Neural progenitor cell (in vitro differentiated cells): ENCODE data around the gene MAPK7. TPM values are rescaled to one million over a fixed set of nuclear protein-coding genes. Genes with fewer than 3 reads are reported as not detected.

Experiments
- DNase-seq: peaks from one replicate; pipeline ENCODE4 v3.0.0-alpha.2; 2016; ENCODE audit warnings: low spot score
- H2AFZ ChIP-seq: fragments of 200-600 bp; sonication (generic); replicated peaks from 2 replicates; pipeline ENCODE4 v1.6.1; 2016; ENCODE audit warnings: antibody characterized with exemption
- H3F3A ChIP-seq: fragments of 200-600 bp; sonication (generic); 2 replicates; pipeline ENCODE4 v1.6.1; 2016; ENCODE audit warnings: antibody characterized with exemption, low read depth
- H3K27ac ChIP-seq: fragments of 200-600 bp; sonication (generic); 2 replicates; pipeline ENCODE4 v1.5.1; 2016; ENCODE audit warnings: mild to moderate bottlenecking
- H3K27me3 ChIP-seq: fragments of 200-600 bp; sonication (generic); 2 replicates; pipeline ENCODE4 v1.6.1; 2016; ENCODE audit warnings: mild to moderate bottlenecking, moderate library complexity
- H3K36me3 ChIP-seq: fragments of 200-600 bp; sonication (generic); 2 replicates; pipeline ENCODE4 v1.5.1; 2016
- H3K4me1 ChIP-seq: fragments of 200-600 bp; sonication (generic); 2 replicates; pipeline ENCODE4 v1.6.1; 2016; ENCODE audit warnings: mixed run types
- H3K4me2 ChIP-seq: fragments of 200-600 bp; sonication (generic); 2 replicates; pipeline ENCODE4 v1.6.1; 2016
- H3K4me3 ChIP-seq: fragments of 200-600 bp; sonication (generic); 2 replicates; pipeline ENCODE4 v1.5.1; 2016
- H3K79me2 ChIP-seq: fragments of 200-600 bp; sonication (generic); 2 replicates; pipeline ENCODE4 v1.6.1; 2016; ENCODE audit warnings: low read depth
- H3K9ac ChIP-seq: fragments of 200-600 bp; sonication (generic); 2 replicates; pipeline ENCODE4 v1.6.1; 2016
- H3K9me3 ChIP-seq: fragments of 200-600 bp; sonication (generic); 2 replicates; pipeline ENCODE4 v1.5.1; 2016; ENCODE audit warnings: low read depth
- H4K20me1 ChIP-seq: fragments of 200-600 bp; sonication (generic); 2 replicates; pipeline ENCODE4 v1.6.1; 2016; ENCODE audit warnings: low read depth
- H3K27ac Mint-ChIP-seq: 3 replicates; pipeline ENCODE4 v1.8.0; 2021; ENCODE audit warnings: mixed read lengths
- H3K27me3 Mint-ChIP-seq: 2 replicates; pipeline ENCODE4 v1.8.0; 2022; ENCODE audit warnings: low read depth, mild to moderate bottlenecking, inconsistent platforms, moderate library complexity, mixed read lengths; ENCODE audit not compliant: insufficient read depth
- H3K36me3 Mint-ChIP-seq: 3 replicates; pipeline ENCODE4 v1.8.0; 2021; ENCODE audit warnings: mixed read lengths
- H3K4me1 Mint-ChIP-seq: 3 replicates; pipeline ENCODE4 v1.8.0; 2021; ENCODE audit warnings: mixed read lengths
- H3K4me3 Mint-ChIP-seq: 3 replicates; pipeline ENCODE4 v1.8.0; 2021; ENCODE audit warnings: mild to moderate bottlenecking, moderate library complexity, mixed read lengths
- H3K9me3 Mint-ChIP-seq: 3 replicates; pipeline ENCODE4 v1.8.0; 2020; ENCODE audit warnings: mixed read lengths
- CTCF ChIP-seq: fragments of 200-600 bp; sonication (generic); IDR thresholded peaks from 2 replicates; pipeline ENCODE4 v1.5.1; 2017; ENCODE audit warnings: antibody characterized with exemption, mild to moderate bottlenecking
- EZH2 ChIP-seq: fragments of 200-600 bp; sonication (generic); IDR thresholded peaks from 2 replicates; pipeline ENCODE4 v1.6.1; 2017; ENCODE audit warnings: antibody characterized with exemption, mild to moderate bottlenecking, moderate library complexity
- EZH2phosphoT487 ChIP-seq: fragments of 200-600 bp; sonication (generic); IDR thresholded peaks from 2 replicates; pipeline ENCODE4 v1.6.1; 2017; ENCODE audit warnings: antibody characterized with exemption
- total RNA-seq: library from RNA; depleted of rRNA; stranded (reverse); fragments of >200 nt; gene quantifications from 2 replicates; pipeline ENCODE4 v1.2.3, GENCODE V29; 2015; ENCODE audit warnings: low replicate concordance

The MAPK7 gene
- total RNA-seq, 1 donor from 2014 or later, result 12.2 TPM

DNA sequence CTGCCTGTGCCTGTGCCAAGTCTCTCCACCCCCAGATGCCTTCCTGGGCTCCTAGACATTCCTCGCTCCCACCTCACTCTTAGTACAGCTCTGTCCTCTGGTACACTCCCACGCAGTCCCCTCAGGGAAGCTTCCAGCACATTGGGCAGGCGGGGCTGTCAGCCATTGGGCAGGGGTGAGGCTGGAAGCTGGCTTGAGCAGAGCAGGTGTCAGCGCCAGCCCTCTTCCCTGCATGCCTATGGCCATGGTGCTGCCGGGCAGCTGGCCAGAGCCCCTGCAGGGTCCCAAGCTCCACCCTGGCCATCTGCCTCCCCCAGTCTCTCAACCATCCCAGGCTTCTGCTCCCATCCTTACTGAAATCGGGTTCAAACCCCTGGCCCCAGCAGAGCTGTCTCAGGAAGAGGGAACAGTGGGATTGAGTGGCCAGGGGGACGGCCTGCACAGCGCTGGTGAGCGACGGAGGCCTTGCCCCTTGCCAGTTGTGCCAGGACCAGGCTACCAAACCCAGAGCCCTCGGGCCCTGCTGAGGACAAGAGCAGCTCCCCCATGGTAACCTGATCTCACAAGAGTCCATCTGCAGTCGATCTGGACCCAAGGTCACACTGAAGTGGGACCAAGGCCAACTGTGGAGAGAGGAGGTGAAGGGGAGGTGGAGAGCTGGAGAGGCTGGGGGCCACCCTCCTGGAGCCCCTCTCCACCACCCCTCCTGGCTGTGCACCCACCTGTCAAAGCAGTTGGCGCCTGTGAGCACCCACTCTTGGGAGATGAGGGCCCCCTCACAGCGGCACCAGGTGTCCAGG, 13.4 kb upstream of the MAPK7 start:
- Mint-ChIP-seq H3K36me3 (peaks cover 2% of the 10 kb centered on the region), H3K9me3 (no peaks in the 10 kb centered on the region), H3K27ac (no peak overlapping the region), H3K4me1 (peaks cover 15% of the 10 kb centered on the region), H3K4me3 (peak overlapping the region; percentile 15), H3K27me3 (peaks cover 6% of the 10 kb centered on the region)
- H2AFZ ChIP-seq, result no peak overlapping the region
- no peak overlapping the region for H3K9ac ChIP-seq
- H3K9me3 ChIP-seq, result no peaks in the 10 kb centered on the region
- H4K20me1 ChIP-seq, result no peaks in the 10 kb centered on the region
- no peaks in the 10 kb centered on the region for H3K79me2 ChIP-seq
- TF ChIP-seq CTCF (no peak), EZH2 (no peak), EZH2phosphoT487 (no peak)
- no peaks in the 10 kb centered on the region for H3F3A ChIP-seq
- no peak overlapping the region for H3K4me2 ChIP-seq
- no peak for DNase-seq
- no peak overlapping the region for H3K27ac ChIP-seq
- no peaks in the 10 kb centered on the region for H3K36me3 ChIP-seq
- no peaks in the 10 kb centered on the region for H3K27me3 ChIP-seq
- no peaks in the 10 kb centered on the region for H3K4me1 ChIP-seq
- H3K4me3 ChIP-seq, result no peak overlapping the region

DNA sequence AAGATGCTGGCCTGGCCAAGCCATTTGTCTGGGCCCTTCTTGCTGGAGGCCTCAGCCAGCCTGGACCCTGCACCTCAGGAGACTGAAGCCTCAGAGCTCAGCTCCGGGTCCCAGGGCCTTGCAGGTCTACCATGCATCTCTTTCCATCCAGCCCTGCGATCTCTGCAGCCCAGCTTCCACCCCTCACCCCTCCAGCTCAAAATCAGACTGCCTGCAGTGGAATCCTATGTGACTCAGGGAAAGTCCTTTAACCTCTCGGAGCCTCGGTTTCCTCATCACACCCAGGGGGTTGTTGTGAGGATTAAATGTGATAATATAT, 12.8 kb upstream of the MAPK7 start:
- H3K9me3 ChIP-seq, result no peaks in the 10 kb centered on the region
- no peaks in the 10 kb centered on the region for H3K4me1 ChIP-seq
- no peak overlapping the region for H3K4me2 ChIP-seq
- H3K4me1 Mint-ChIP-seq, result peaks cover 15% of the 10 kb centered on the region
- no peaks in the 10 kb centered on the region for H3K9me3 Mint-ChIP-seq
- no peak overlapping the region for H2AFZ ChIP-seq
- TF ChIP-seq EZH2 (no peak), CTCF (no peak), EZH2phosphoT487 (no peak)
- no peaks in the 10 kb centered on the region for H3K36me3 ChIP-seq
- H3K27me3 Mint-ChIP-seq, result peaks cover 6% of the 10 kb centered on the region
- DNase-seq, result no peak
- no peaks in the 10 kb centered on the region for H3F3A ChIP-seq
- H3K27me3 ChIP-seq, result no peaks in the 10 kb centered on the region
- H3K27ac ChIP-seq, result no peak overlapping the region
- H3K27ac Mint-ChIP-seq, result no peak overlapping the region
- H3K79me2 ChIP-seq, result no peaks in the 10 kb centered on the region
- H3K4me3 Mint-ChIP-seq, result no peak overlapping the region
- H3K36me3 Mint-ChIP-seq, result peaks cover 2% of the 10 kb centered on the region
- H3K9ac ChIP-seq, result no peak overlapping the region
- H3K4me3 ChIP-seq, result no peak overlapping the region
- no peaks in the 10 kb centered on the region for H4K20me1 ChIP-seq

GRCh38 chr17:19365833-19366636, 12.3 kb upstream of the MAPK7 start:
- H3K9me3 Mint-ChIP-seq, result no peaks in the 10 kb centered on the region
- no peaks in the 10 kb centered on the region for H3K4me1 ChIP-seq
- no peak overlapping the region for H3K9ac ChIP-seq
- H3K27ac Mint-ChIP-seq, result no peak overlapping the region
- H3K4me2 ChIP-seq, result no peak overlapping the region
- no peak overlapping the region for H2AFZ ChIP-seq
- no peaks in the 10 kb centered on the region for H3F3A ChIP-seq
- no peaks in the 10 kb centered on the region for H3K27me3 ChIP-seq
- no peaks in the 10 kb centered on the region for H3K36me3 Mint-ChIP-seq
- H3K4me3 Mint-ChIP-seq, result no peak overlapping the region
- H3K27ac ChIP-seq, result no peak overlapping the region
- H3K27me3 Mint-ChIP-seq, result peaks cover 6% of the 10 kb centered on the region
- H3K36me3 ChIP-seq, result no peaks in the 10 kb centered on the region
- TF ChIP-seq CTCF (no peak), EZH2 (no peak), EZH2phosphoT487 (no peak)
- H3K4me1 Mint-ChIP-seq, result peaks cover 15% of the 10 kb centered on the region
- H3K9me3 ChIP-seq, result no peaks in the 10 kb centered on the region
- DNase-seq, result no peak
- no peaks in the 10 kb centered on the region for H4K20me1 ChIP-seq
- no peaks in the 10 kb centered on the region for H3K79me2 ChIP-seq
- H3K4me3 ChIP-seq, result no peak overlapping the region
